ENCODE data around the gene SLC17A2.

DNA sequence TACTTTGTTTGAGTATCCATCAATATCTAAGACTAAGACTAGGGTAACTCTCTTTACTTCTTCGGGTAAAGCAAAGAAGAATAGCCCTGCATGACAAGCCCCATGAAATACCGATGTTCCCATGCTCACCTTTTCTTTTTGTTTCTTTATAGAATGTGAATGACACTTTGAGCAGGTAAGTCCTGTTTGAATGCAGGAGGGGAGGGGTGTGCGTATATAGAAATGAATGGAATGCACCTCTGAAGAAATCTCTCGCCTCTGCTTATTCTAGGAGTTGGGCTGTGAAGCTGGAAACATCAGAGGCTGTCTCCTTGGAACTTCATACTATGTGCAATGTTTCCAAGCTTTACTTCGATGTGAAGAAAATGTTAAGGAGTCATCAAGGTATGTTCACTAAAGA, 42.4 kb upstream of the SLC17A2 start:
- TF ChIP-seq POLR2A (IDR thresholded peaks at IDR 0.05; ENCODE audit: low read depth, low read length) = no peak
- TF ChIP-seq POLR2AphosphoS5 (IDR thresholded peaks at IDR 0.05; ENCODE audit: low read depth, low read length) = no peak
- TF ChIP-seq TAF1 (IDR thresholded peaks at IDR 0.05; ENCODE audit: low read depth, low read length) = no peak

Data from GM12891 (cell line).